ENCODE data around the gene APCDD1. TPM values are rescaled to one million over a fixed set of nuclear protein-coding genes. Genes with fewer than 3 reads are reported as not detected.
A peak's percentile ranks its signal among the peaks of the same experiment; 100 is the strongest.

The APCDD1 gene
- total RNA-seq, 1 donor from 2014 or later: 1.9 TPM

GRCh38 chr18:10437837-10438236, 16.6 kb upstream of the APCDD1 start:
- Histone ChIP-seq H3F3A (ENCODE audit: low read depth) (no peaks in the 10 kb centered on the region), H3K79me2 (ENCODE audit: low read depth) (no peaks in the 10 kb centered on the region), H3K27me3 (no peaks in the 10 kb centered on the region), H2AFZ (replicated peaks) (no peak overlapping the region), H3K9ac (no peak overlapping the region), H3K4me2 (no peak overlapping the region), H4K20me1 (ENCODE audit: low read depth) (no peaks in the 10 kb centered on the region), H3K9me3 (ENCODE audit: low read depth) (no peaks in the 10 kb centered on the region), H3K4me1 (peaks cover 2% of the 10 kb centered on the region), H3K27ac (no peak overlapping the region), H3K36me3 (no peaks in the 10 kb centered on the region), H3K4me3 (no peak overlapping the region)
- no peak overlapping the region for H3K4me3 Mint-ChIP-seq
- no peak for DNase-seq (ENCODE audit: low spot score)
- peaks cover 6% of the 10 kb centered on the region for H3K9me3 Mint-ChIP-seq
- peaks cover 31% of the 10 kb centered on the region for H3K4me1 Mint-ChIP-seq
- no peak for TF ChIP-seq EZH2phosphoT487 (IDR thresholded peaks at IDR 0.05)
- no peak for TF ChIP-seq EZH2 (IDR thresholded peaks at IDR 0.05)
- TF ChIP-seq, protein P1, sequence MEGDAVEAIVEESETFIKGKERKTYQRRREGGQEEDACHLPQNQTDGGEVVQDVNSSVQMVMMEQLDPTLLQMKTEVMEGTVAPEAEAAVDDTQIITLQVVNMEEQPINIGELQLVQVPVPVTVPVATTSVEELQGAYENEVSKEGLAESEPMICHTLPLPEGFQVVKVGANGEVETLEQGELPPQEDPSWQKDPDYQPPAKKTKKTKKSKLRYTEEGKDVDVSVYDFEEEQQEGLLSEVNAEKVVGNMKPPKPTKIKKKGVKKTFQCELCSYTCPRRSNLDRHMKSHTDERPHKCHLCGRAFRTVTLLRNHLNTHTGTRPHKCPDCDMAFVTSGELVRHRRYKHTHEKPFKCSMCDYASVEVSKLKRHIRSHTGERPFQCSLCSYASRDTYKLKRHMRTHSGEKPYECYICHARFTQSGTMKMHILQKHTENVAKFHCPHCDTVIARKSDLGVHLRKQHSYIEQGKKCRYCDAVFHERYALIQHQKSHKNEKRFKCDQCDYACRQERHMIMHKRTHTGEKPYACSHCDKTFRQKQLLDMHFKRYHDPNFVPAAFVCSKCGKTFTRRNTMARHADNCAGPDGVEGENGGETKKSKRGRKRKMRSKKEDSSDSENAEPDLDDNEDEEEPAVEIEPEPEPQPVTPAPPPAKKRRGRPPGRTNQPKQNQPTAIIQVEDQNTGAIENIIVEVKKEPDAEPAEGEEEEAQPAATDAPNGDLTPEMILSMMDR (IDR thresholded peaks at IDR 0.05): peak; percentile 57
- H3K27me3 Mint-ChIP-seq (ENCODE audit: insufficient read depth, low read depth): peaks cover 6% of the 10 kb centered on the region
- no peaks in the 10 kb centered on the region for H3K36me3 Mint-ChIP-seq
- H3K27ac Mint-ChIP-seq: no peak overlapping the region

DNA sequence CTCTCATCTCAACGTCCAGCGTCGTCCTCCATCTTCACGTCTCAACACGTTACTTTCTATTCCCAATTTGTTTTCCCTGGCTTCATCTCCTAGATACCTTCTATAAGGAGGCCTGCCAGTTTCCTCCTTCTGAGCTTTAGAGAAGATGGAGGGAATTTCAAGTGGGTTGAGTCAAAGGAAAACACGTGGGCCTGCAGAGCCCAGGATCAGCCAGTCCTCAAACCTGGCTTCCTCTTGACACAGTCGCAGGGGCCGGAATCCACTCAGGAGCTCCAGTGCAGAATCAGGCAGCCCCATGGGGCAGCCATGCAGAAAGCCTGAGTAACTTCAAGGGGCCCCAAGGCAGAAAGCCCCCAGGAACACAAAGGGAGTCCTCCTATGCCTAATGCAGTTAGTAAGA, 14.5 kb upstream of the APCDD1 start:
- H3K4me1 Mint-ChIP-seq: peaks cover 29% of the 10 kb centered on the region

DNA sequence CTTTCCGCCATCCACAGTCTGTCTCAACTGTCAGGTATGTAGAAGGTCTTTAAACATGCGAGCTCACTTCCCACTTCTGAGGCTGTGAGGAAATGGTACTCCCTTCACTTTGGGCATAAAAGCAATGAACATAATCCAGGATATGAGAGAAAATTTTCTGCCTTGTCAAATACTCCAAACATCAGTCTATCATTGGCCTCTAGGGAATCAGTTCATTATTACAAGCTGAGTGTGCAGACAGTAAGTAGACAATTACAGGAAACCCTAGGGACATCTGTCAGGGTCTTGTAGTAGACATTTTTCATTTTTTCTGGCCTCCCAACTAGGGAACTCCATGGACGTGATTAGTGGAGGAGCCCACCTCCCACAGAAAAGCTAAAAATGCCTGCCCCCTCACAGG, 13.6 kb upstream of the APCDD1 start:
- H3K9me3 ChIP-seq (ENCODE audit: low read depth): no peaks in the 10 kb centered on the region
- no peak overlapping the region for H3K4me2 ChIP-seq
- H3K4me1 ChIP-seq: peaks cover 2% of the 10 kb centered on the region
- H3K36me3 ChIP-seq: no peaks in the 10 kb centered on the region
- Mint-ChIP-seq H3K27me3 (ENCODE audit: insufficient read depth, low read depth) (peaks cover 2% of the 10 kb centered on the region), H3K4me1 (peaks cover 27% of the 10 kb centered on the region), H3K4me3 (no peak overlapping the region), H3K27ac (peak overlapping the region; percentile 38), H3K36me3 (no peaks in the 10 kb centered on the region), H3K9me3 (peaks cover 6% of the 10 kb centered on the region)
- no peak overlapping the region for H2AFZ ChIP-seq (replicated peaks)
- H3K4me3 ChIP-seq: no peak overlapping the region
- H4K20me1 ChIP-seq (ENCODE audit: low read depth): no peaks in the 10 kb centered on the region
- no peak overlapping the region for H3K27ac ChIP-seq
- no peaks in the 10 kb centered on the region for H3K27me3 ChIP-seq
- TF ChIP-seq EZH2phosphoT487 (IDR thresholded peaks at IDR 0.05): no peak
- TF ChIP-seq, protein P1 (IDR thresholded peaks at IDR 0.05): no peak
- no peak for TF ChIP-seq EZH2 (IDR thresholded peaks at IDR 0.05)
- no peaks in the 10 kb centered on the region for H3K79me2 ChIP-seq (ENCODE audit: low read depth)
- H3K9ac ChIP-seq: no peak overlapping the region
- no peak for DNase-seq (ENCODE audit: low spot score)
- no peaks in the 10 kb centered on the region for H3F3A ChIP-seq (ENCODE audit: low read depth)

More for the DNA sequence above, 14.5 kb upstream of the APCDD1 start:
- Histone ChIP-seq H3K27me3 (no peaks in the 10 kb centered on the region), H3K4me3 (no peak overlapping the region), H3K4me2 (no peak overlapping the region), H2AFZ (replicated peaks) (no peak overlapping the region), H3K9me3 (ENCODE audit: low read depth) (no peaks in the 10 kb centered on the region), H3K4me1 (peaks cover 2% of the 10 kb centered on the region), H3K36me3 (no peaks in the 10 kb centered on the region), H3F3A (ENCODE audit: low read depth) (no peaks in the 10 kb centered on the region), H3K9ac (no peak overlapping the region), H3K79me2 (ENCODE audit: low read depth) (no peaks in the 10 kb centered on the region), H4K20me1 (ENCODE audit: low read depth) (no peaks in the 10 kb centered on the region), H3K27ac (no peak overlapping the region)
- Mint-ChIP-seq H3K27me3 (ENCODE audit: insufficient read depth, low read depth) (peaks cover 2% of the 10 kb centered on the region), H3K27ac (peak overlapping the region; percentile 17), H3K4me3 (no peak overlapping the region), H3K36me3 (no peaks in the 10 kb centered on the region), H3K9me3 (peaks cover 6% of the 10 kb centered on the region)
- TF ChIP-seq EZH2 (IDR thresholded peaks at IDR 0.05) (no peak), EZH2phosphoT487 (IDR thresholded peaks at IDR 0.05) (no peak)
- TF ChIP-seq, protein P1 (IDR thresholded peaks at IDR 0.05): no peak
- no peak for DNase-seq (ENCODE audit: low spot score)

Measured in neural progenitor cell (in vitro differentiated cells).